GM12878 (cell line): ENCODE data around the gene ADAMTSL3. TPM values are rescaled to one million over a fixed set of nuclear protein-coding genes. Genes with fewer than 3 reads are reported as not detected.

Experiments used
- ATAC-seq: fragments of 200-7000 bp; cut with Tn5 transposase; 3 replicates; pipeline ENCODE4 v1.9.1; 2020; ENCODE audit warnings: mild to moderate bottlenecking, moderate library complexity
- BruUV-seq: library from RNA; stranded (reverse); fragments of 400-500 nt; replicated peaks from 2 replicates; lab custom pipeline; 2021; lab: Mats Ljungman, UMichigan
- CTCF ChIA-PET: fragments of 300-600 bp; sonication (Branson Sonifier 250); formaldehyde crosslinking; extraction: SDS; loops from one replicate; lab custom pipeline; 2021; ENCODE audit warnings: inconsistent platforms; lab: Yijun Ruan, JAX
- POLR2A ChIA-PET: fragments of 350-600 bp; formaldehyde crosslinking; extraction: SDS; loops from one replicate; lab custom pipeline; 2021; ENCODE audit warnings: inconsistent platforms; lab: Charles Lee
- RAD21 ChIA-PET: fragments of 300-600 bp; sonication (Branson Sonifier 250); formaldehyde crosslinking; loops from one replicate; lab custom pipeline; 2023; ENCODE audit warnings: antibody characterized with exemption; ENCODE audit not compliant: unreplicated experiment; lab: Charles Lee
- SMC1A ChIA-PET: fragments of 300-600 bp; sonication (Branson Sonifier 250); formaldehyde crosslinking; loops from one replicate; lab custom pipeline; 2023; ENCODE audit not compliant: unreplicated experiment, uncharacterized antibody; lab: Charles Lee
- DNase-seq: peaks from one replicate; pipeline ENCODE4 v3.0.0-alpha.2; 2011; ENCODE audit warnings: low read depth, low spot score
- FAIRE-seq: peaks from 3 replicates; lab custom pipeline; 2011; peaks lifted over from hg19 to GRCh38; lab: Jason Lieb, UNC
- H2AFZ ChIP-seq: 2 replicates; pipeline ENCODE4 v1.6.0; 2011; ENCODE audit warnings: low read depth, low read length, control low read depth; ENCODE audit not compliant: control insufficient read depth
- H3K27ac ChIP-seq: 2 replicates; pipeline ENCODE4 v1.5.1; 2011; ENCODE audit warnings: control low read depth; ENCODE audit not compliant: control insufficient read depth, insufficient read depth
- H3K27me3 ChIP-seq, 2 experiments: replicated peaks in 1 of 2; 2 replicates each; pipeline versions ENCODE4 v1.6.0 to v1.6.1; 2011; ENCODE audit warnings: low read length in 1 of 2; ENCODE audit not compliant: control insufficient read depth in 2 of 2, insufficient read depth in 2 of 2
- H3K36me3 ChIP-seq, 2 experiments: 2 replicates each; pipeline ENCODE4 v1.5.1; 2011; ENCODE audit warnings: low read length in 1 of 2; ENCODE audit not compliant: control insufficient read depth in 2 of 2, insufficient read depth in 2 of 2
- H3K4me1 ChIP-seq: 2 replicates; pipeline ENCODE4 v1.6.1; 2011; ENCODE audit warnings: mild to moderate bottlenecking, low read length, moderate library complexity, mixed read lengths; ENCODE audit not compliant: control insufficient read depth, insufficient read depth
- H3K4me2 ChIP-seq: 2 replicates; pipeline ENCODE4 v1.6.0; 2011; ENCODE audit warnings: control low read depth; ENCODE audit not compliant: control insufficient read depth, insufficient read depth
- H3K4me3 ChIP-seq: fragments of 200-600 bp; sonication (generic); 2 replicates; pipeline ENCODE4 v1.5.1; 2016
- H3K79me2 ChIP-seq: 2 replicates; pipeline ENCODE4 v1.6.0; 2011; ENCODE audit warnings: low read length; ENCODE audit not compliant: control insufficient read depth, insufficient read depth
- H3K9ac ChIP-seq: 2 replicates; pipeline ENCODE4 v1.8.0; 2011; ENCODE audit warnings: low read length, control low read depth, mixed read lengths; ENCODE audit not compliant: control insufficient read depth, insufficient read depth
- H3K9me3 ChIP-seq: replicated peaks from 3 replicates; pipeline ENCODE4 v1.5.1; 2011; ENCODE audit warnings: mild to moderate bottlenecking, low read length; ENCODE audit not compliant: control insufficient read depth, insufficient read depth
- H4K20me1 ChIP-seq: 2 replicates; pipeline ENCODE4 v1.6.0; 2011; ENCODE audit not compliant: control insufficient read depth, insufficient read depth
- CTCF ChIP-seq, 3 experiments: IDR thresholded peaks in 2 of 3; conservative IDR thresholded peaks in 1 of 3; 2 replicates each; pipeline ENCODE4 v1.5.1; 2011; ENCODE audit warnings: low read depth in 3 of 3, low read length in 3 of 3, mild to moderate bottlenecking in 3 of 3, control low read depth in 2 of 3, moderate library complexity in 2 of 3, inconsistent platforms in 1 of 3, mixed read lengths in 1 of 3; ENCODE audit not compliant: control insufficient read depth in 2 of 3, insufficient read depth in 1 of 3; ENCODE audit errors: extremely low read depth in 1 of 3
- MAX ChIP-seq: IDR thresholded peaks from 2 replicates; pipeline ENCODE4 v1.6.1; 2012; ENCODE audit warnings: low read depth, low read length, improper control_type of control experiment
- RAD21 ChIP-seq: IDR thresholded peaks from 2 replicates; pipeline ENCODE4 v1.6.1; 2011; ENCODE audit warnings: mild to moderate bottlenecking, low read depth, low read length, moderate library complexity; ENCODE audit not compliant: insufficient read depth
- SMC3 ChIP-seq: IDR thresholded peaks from 2 replicates; pipeline ENCODE4 v1.6.1; 2011; ENCODE audit warnings: low read length, improper control_type of control experiment, borderline replicate concordance
- WGBS: methylation state at CpG from one replicate; pipeline ENCODE4 v1.1.6; 2016; ENCODE audit warnings: low lambda C conversion rate; ENCODE audit not compliant: insufficient replicate concordance, insufficient coverage; ENCODE audit errors: missing lambda C conversion rate; 5-methylcytosine and 5-hydroxymethylcytosine counted together
- in situ Hi-C: fragments of 300-500 bp; cut with MboI; formaldehyde crosslinking; loops from 9 replicates; pipeline ENCODE4 v1.14.3; 2018; ENCODE audit warnings: mixed read lengths
- intact Hi-C: fragments of 100-400 bp; cut with micrococcal nuclease; formaldehyde crosslinking; loops from one replicate; pipeline ENCODE4 v1.14.2; 2022; ENCODE audit not compliant: unreplicated experiment
- polyA plus RNA-seq, 11 experiments: library from polyadenylated mRNA; depleted of rRNA in 4 of 11; unstranded in 6 of 11; stranded (reverse) in 5 of 11; fragments of >200 nt; fragmentation: Nextera tagmentation in 4 of 11; fragmentation: Illumina TruSeq in 1 of 11; extraction: Ambion mirVana in 4 of 11; extraction: Trizol in 1 of 11; gene quantifications; 1 replicate in 1 of 11; 2 replicates in 10 of 11; pipeline versions ENCODE4 v1.2.1 to v1.2.3, GENCODE V29; 2011 to 2016; ENCODE audit warnings: inconsistent platforms in 2 of 11, missing spikeins in 2 of 11, low read depth in 1 of 11
- total RNA-seq, 4 experiments: library from RNA; depleted of rRNA in 3 of 4; stranded (reverse); fragments of >200 nt in 3 of 4; fragmentation: Illumina TruSeq in 1 of 4; extraction: Trizol in 1 of 4; gene quantifications; 2 replicates each; pipeline versions ENCODE4 v1.2.1 to v1.2.3, GENCODE V29; 2013 to 2021

The ADAMTSL3 gene
- total and polyA plus RNA-seq, 10 of the 15 experiments (the other 5 are each of a cell fraction or from before 2014, with no cell fraction given), result 0.01 to 0.28 (median 0.13) TPM

GRCh38 chr15:83973816-83974215, 319.9 kb downstream of the ADAMTSL3 start:
- Histone ChIP-seq H3K36me3 (no peaks in the 10 kb centered on the region), H3K4me2 (no peak overlapping the region), H3K9me3 (peaks cover 4% of the 10 kb centered on the region; the same call in 2 of the 3 replicates), H2AFZ (no peak overlapping the region), H3K27me3 (no peaks in the 10 kb centered on the region)
- ChIA-PET RAD21 (interaction anchor here (0.9 to 2.0 kb wide), 9 partner anchors 9 to 132 kb away, joined by 4 to 8 read pairs (median 5); no protein-coding TSS in a partner anchor), SMC1A (interaction anchor here (0.7 to 1.9 kb wide), 28 partner anchors 10 to 315 kb away, joined by 3 to 14 read pairs (median 4); no protein-coding TSS in a partner anchor), CTCF (interaction anchor here (0.7 to 3.7 kb wide), 29 partner anchors 10 to 276 kb away, joined by 3 to 34 read pairs (median 4); no protein-coding TSS in a partner anchor)
- intact Hi-C loops, result no loop called here
- TF ChIP-seq CTCF (IDR thresholded peaks at IDR 0.05 in 2 of 3, conservative IDR thresholded peaks at IDR 0.05 in 1 of 3; ENCODE audit: control insufficient read depth in 2 of 3, extremely low read depth in 1 of 3, insufficient read depth in 1 of 3, low read depth in 3 of 3, low read length in 3 of 3), result peak; percentile 58 to 64 (median 61)
- peak; percentile 65 for TF ChIP-seq SMC3
- peak; percentile 60 for TF ChIP-seq RAD21
- no peak for TF ChIP-seq MAX
- TF ChIP-seq, all 136 proteins: peak for 3
- in situ Hi-C loops, result no loop called here
- FAIRE-seq (no peak), DNase-seq (no peak), ATAC-seq (peak; percentile 93)
- WGBS, result 6% methylated on average over 3 of the region's 3 CpGs
- no TSS peak for BruUV-seq
- no peaks in the 10 kb centered on the region for H4K20me1 ChIP-seq
- H3K4me3 ChIP-seq, result no peak overlapping the region
- H3K9ac ChIP-seq, result no peak overlapping the region
- no peaks in the 10 kb centered on the region for H3K4me1 ChIP-seq
- no peak overlapping the region for H3K27ac ChIP-seq
- H3K79me2 ChIP-seq, result no peaks in the 10 kb centered on the region
- POLR2A ChIA-PET, result interaction anchor here (1.1 kb wide), 1 partner anchor 9 kb away, joined by 4 read pairs; no protein-coding TSS in a partner anchor
